Naive thymus-derived CD4-positive, alpha-beta T cell (primary cell): ENCODE data around the gene OR7G1. TPM values are rescaled to one million over a fixed set of nuclear protein-coding genes. Genes with fewer than 3 reads are reported as not detected.
"Not testable (repeated sequence)": the region's sequence is repeated elsewhere in the genome, so short reads cannot be mapped to it uniquely, and the experiment has no call there.

Experiments used
- ATAC-seq: fragments of 150-1000 bp; cut with Tn5 transposase; 2 replicates; pipeline ENCODE4 v1.10.0; 2021; ENCODE audit warnings: mild to moderate bottlenecking, moderate library complexity
- CTCF ChIA-PET: fragments of 350-600 bp; sonication (Branson Sonifier 250); formaldehyde crosslinking; loops from one replicate; lab custom pipeline; 2021; ENCODE audit warnings: antibody characterized with exemption; lab: Charles Lee
- POLR2A ChIA-PET: fragments of 350-600 bp; sonication (Branson Sonifier 250); formaldehyde crosslinking; loops from one replicate; lab custom pipeline; 2021; ENCODE audit warnings: antibody characterized with exemption, inconsistent platforms; lab: Charles Lee
- DNase-seq, 9 donors: peaks; one replicate each; pipeline versions ENCODE4 v3.0.0 to v3.0.0-alpha.2; 2020 to 2022; ENCODE audit warnings: mixed read lengths in 1 of 9
- H3K27ac ChIP-seq: one replicate; pipeline ENCODE4 v1.7.0; 2013; ENCODE audit warnings: mild to moderate bottlenecking, low read depth, low read length, moderate library complexity
- H3K27me3 ChIP-seq, 2 donors: one replicate each; pipeline ENCODE4 v1.7.0; 2013; ENCODE audit warnings: low read length in 2 of 2, mild to moderate bottlenecking in 2 of 2, moderate library complexity in 2 of 2; ENCODE audit not compliant: control insufficient read depth in 2 of 2, insufficient read depth in 2 of 2
- H3K36me3 ChIP-seq, 3 experiments: 1 replicate in 2 of 3; 2 replicates in 1 of 3; pipeline ENCODE4 v1.7.0; 2013; ENCODE audit warnings: low read length in 3 of 3, mild to moderate bottlenecking in 3 of 3, moderate library complexity in 1 of 3; ENCODE audit not compliant: insufficient read depth in 3 of 3, control insufficient read depth in 2 of 3
- H3K4me1 ChIP-seq, 2 donors: one replicate each; pipeline ENCODE4 v1.7.0; 2013; ENCODE audit warnings: low read length in 2 of 2, mild to moderate bottlenecking in 2 of 2, moderate library complexity in 1 of 2; ENCODE audit not compliant: control insufficient read depth in 2 of 2, insufficient read depth in 2 of 2
- H3K4me3 ChIP-seq: 2 replicates; pipeline ENCODE4 v1.7.0; 2013; ENCODE audit warnings: mild to moderate bottlenecking, low read length
- H3K9me3 ChIP-seq, 3 experiments: 1 replicate in 2 of 3; 2 replicates in 1 of 3; pipeline ENCODE4 v1.7.0; 2013; ENCODE audit warnings: low read length in 3 of 3; ENCODE audit not compliant: control insufficient read depth in 2 of 3
- H3K27ac Mint-ChIP-seq, 9 donors: one replicate each; pipeline ENCODE4 v1.8.0; 2020 to 2022; ENCODE audit warnings: mixed read lengths in 9 of 9, mild to moderate bottlenecking in 8 of 9, moderate library complexity in 5 of 9, inconsistent platforms in 2 of 9
- H3K27me3 Mint-ChIP-seq, 5 donors: one replicate each; pipeline ENCODE4 v1.8.0; 2021 to 2022; ENCODE audit warnings: mixed read lengths in 5 of 5, mild to moderate bottlenecking in 1 of 5
- H3K36me3 Mint-ChIP-seq, 5 donors: one replicate each; pipeline ENCODE4 v1.8.0; 2020 to 2022; ENCODE audit warnings: mixed read lengths in 5 of 5, mild to moderate bottlenecking in 3 of 5, inconsistent platforms in 1 of 5
- H3K4me1 Mint-ChIP-seq, 7 donors: one replicate each; pipeline ENCODE4 v1.8.0; 2020 to 2022; ENCODE audit warnings: mixed read lengths in 7 of 7, mild to moderate bottlenecking in 3 of 7, inconsistent platforms in 1 of 7
- H3K4me3 Mint-ChIP-seq, 10 donors: one replicate each; pipeline ENCODE4 v1.8.0; 2020 to 2022; ENCODE audit warnings: mild to moderate bottlenecking in 10 of 10, mixed read lengths in 10 of 10, moderate library complexity in 6 of 10, inconsistent platforms in 2 of 10
- H3K9me3 Mint-ChIP-seq, 11 donors: one replicate each; pipeline ENCODE4 v1.8.0; 2020 to 2022; ENCODE audit warnings: mixed read lengths in 11 of 11, mild to moderate bottlenecking in 4 of 11, inconsistent platforms in 1 of 11, moderate library complexity in 1 of 11
- intact Hi-C, 2 donors: fragments of 100-400 bp; cut with micrococcal nuclease; formaldehyde crosslinking; loops; one replicate each; pipeline ENCODE4 v1.15.1; 2023
- polyA plus RNA-seq, 2 donors: library from polyadenylated mRNA; unstranded; fragments of 300-500 nt; fragmentation: Illumina TruSeq; gene quantifications; one replicate each; pipeline ENCODE4 v1.2.3, GENCODE V29; 2021
- total RNA-seq, 6 experiments: library from RNA in 5 of 6; stranded (reverse) in 5 of 6; gene quantifications; 1 replicate in 5 of 6; 2 replicates in 1 of 6; pipeline ENCODE4 v1.2.3 and lab custom pipeline; 2021 to 2026

Gene OR7G1
- total and polyA plus RNA-seq, 7 experiments from 2014 or later: not detected

DNA sequence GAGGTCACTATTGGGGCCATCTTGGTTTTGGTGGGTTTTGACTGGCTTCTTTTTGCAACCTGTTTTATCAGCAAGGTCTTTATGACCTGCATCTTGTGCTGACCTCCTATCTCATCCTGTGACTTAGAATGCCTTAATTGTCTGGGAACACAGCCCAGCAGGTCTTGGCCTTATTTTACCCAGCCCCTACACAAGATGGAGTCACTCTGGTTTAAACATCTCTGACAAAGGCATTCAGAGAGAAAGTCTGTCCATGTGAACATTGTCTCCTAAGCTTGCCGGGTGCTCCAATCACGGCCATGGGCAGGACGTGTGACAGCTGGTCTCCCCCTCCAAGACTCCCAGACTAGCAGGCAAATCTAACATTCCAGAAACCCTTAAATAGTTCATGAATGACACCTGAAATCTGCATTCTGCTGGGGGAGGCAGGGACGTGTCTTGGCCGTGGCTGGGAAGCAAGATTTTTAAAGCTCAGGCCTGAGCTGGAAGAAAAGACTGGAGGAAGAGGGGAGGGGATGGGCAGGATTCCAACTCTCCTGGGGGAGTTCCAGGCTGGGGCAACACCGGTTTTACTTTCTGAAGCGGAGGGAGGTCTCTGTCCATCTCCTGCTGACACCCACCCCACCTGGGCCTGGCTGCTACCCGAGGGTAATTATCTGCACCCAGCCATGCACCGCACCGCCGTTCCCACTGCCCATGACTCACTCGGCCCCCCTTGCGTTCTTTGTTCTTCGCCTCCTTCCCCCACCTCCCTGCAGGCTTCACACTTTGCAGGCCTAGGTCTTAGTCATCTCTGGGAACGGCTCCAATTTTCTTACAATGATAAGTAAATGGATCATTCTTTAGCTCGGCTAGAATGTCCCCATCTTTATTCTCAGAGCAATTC, 40.3 kb downstream of the OR7G1 start:
- Histone ChIP-seq H3K36me3 (no peaks in the 10 kb centered on the region), H3K9me3 (no peaks in the 10 kb centered on the region), H3K27me3 (no peaks in the 10 kb centered on the region), H3K27ac (no peak overlapping the region), H3K4me3 (no peak overlapping the region), H3K4me1 (no peaks in the 10 kb centered on the region)
- ChIA-PET CTCF (no interaction called here), POLR2A (no interaction called here)
- H3K4me1 Mint-ChIP-seq: peaks cover 0 to 6% (median 0%) of the 10 kb centered on the region in 7 donors
- DNase-seq (no peak), ATAC-seq (no peak)
- no peaks in the 10 kb centered on the region for H3K9me3 Mint-ChIP-seq
- H3K27me3 Mint-ChIP-seq: no peaks in the 10 kb centered on the region
- intact Hi-C loops: no loop called here
- H3K36me3 Mint-ChIP-seq: no peaks in the 10 kb centered on the region
- H3K27ac Mint-ChIP-seq: no peak overlapping the region
- H3K4me3 Mint-ChIP-seq: no peak overlapping the region

DNA sequence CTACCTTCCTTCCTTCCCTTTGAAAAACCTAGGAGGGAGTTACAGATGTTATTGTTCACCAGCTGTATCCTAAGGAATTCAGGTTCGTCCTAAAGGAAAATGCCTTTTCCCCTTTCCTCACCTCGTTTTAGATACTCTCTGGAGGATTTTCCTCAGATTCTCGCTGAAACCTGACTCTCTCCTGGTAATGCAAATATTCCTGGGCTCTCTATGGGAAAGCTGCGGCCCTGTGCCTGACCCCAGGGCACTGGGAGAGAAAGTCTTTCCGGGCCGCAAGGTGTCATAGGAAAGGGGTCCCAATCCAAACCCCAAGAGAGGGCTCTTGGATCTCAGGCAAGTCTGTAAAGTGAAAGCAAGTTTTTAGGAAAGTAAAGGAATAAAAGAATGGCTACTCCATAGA, 41.8 kb downstream of the OR7G1 start:
- Mint-ChIP-seq H3K27me3 (no peaks in the 10 kb centered on the region), H3K36me3 (no peaks in the 10 kb centered on the region), H3K4me3 (no peak overlapping the region), H3K4me1 (no peaks in the 10 kb centered on the region), H3K27ac (no peak overlapping the region), H3K9me3 (no peaks in the 10 kb centered on the region)
- intact Hi-C loops: no loop called here
- Histone ChIP-seq H3K27ac (no peak overlapping the region), H3K27me3 (no peaks in the 10 kb centered on the region), H3K36me3 (no peaks in the 10 kb centered on the region), H3K4me1 (no peaks in the 10 kb centered on the region), H3K4me3 (no peak overlapping the region), H3K9me3 (no peaks in the 10 kb centered on the region)
- ATAC-seq (no peak), DNase-seq (no peak)
- CTCF ChIA-PET: no interaction called here
- POLR2A ChIA-PET: no interaction called here

- H3K27ac Mint-ChIP-seq, H3K4me1 ChIP-seq, H3K27ac ChIP-seq, H3K36me3 Mint-ChIP-seq, H3K4me1 Mint-ChIP-seq, H3K27me3 Mint-ChIP-seq, intact Hi-C loops, H3K4me3 Mint-ChIP-seq, H3K4me3 ChIP-seq, DNase-seq, CTCF ChIA-PET, H3K9me3 Mint-ChIP-seq, H3K36me3 ChIP-seq, ATAC-seq, H3K9me3 ChIP-seq, H3K27me3 ChIP-seq: not testable (repeated sequence)
- POLR2A ChIA-PET: interaction anchor here (0.6 kb wide), 1 partner anchor 557 kb away, joined by 3 read pairs; no protein-coding TSS in a partner anchor
Measured at GRCh38 chr19:9071720-9072119, 43.8 kb downstream of the OR7G1 start.

GRCh38 chr19:9070066-9070465, 45.5 kb downstream of the OR7G1 start:
- intact Hi-C loops: no loop called here

GRCh38 chr19:9065457-9066014, 50.0 kb downstream of the OR7G1 start:
- ChIA-PET POLR2A (no interaction called here), CTCF (no interaction called here)
- no peak for DNase-seq
- no peak overlapping the region for H3K27ac Mint-ChIP-seq
- Histone ChIP-seq H3K27ac (no peak overlapping the region), H3K36me3 (no peaks in the 10 kb centered on the region), H3K4me1 (no peaks in the 10 kb centered on the region), H3K27me3 (no peaks in the 10 kb centered on the region), H3K4me3 (no peak overlapping the region), H3K9me3 (no peaks in the 10 kb centered on the region)
- no peaks in the 10 kb centered on the region for H3K36me3 Mint-ChIP-seq
- no peak overlapping the region for H3K4me3 Mint-ChIP-seq
- H3K9me3 Mint-ChIP-seq: peaks cover 0 to 2% (median 0%) of the 10 kb centered on the region in 11 donors
- ATAC-seq: no peak
- intact Hi-C loops: no loop called here
- H3K27me3 Mint-ChIP-seq: no peaks in the 10 kb centered on the region
- peaks cover 0 to 2% (median 0%) of the 10 kb centered on the region in 7 donors for H3K4me1 Mint-ChIP-seq

More at GRCh38 chr19:9070066-9070465, 45.5 kb downstream of the OR7G1 start:
- Histone ChIP-seq H3K4me3 (no peak overlapping the region), H3K27me3 (no peaks in the 10 kb centered on the region), H3K4me1 (no peaks in the 10 kb centered on the region), H3K27ac (no peak overlapping the region), H3K36me3 (no peaks in the 10 kb centered on the region), H3K9me3 (no peaks in the 10 kb centered on the region)
- no peaks in the 10 kb centered on the region for H3K36me3 Mint-ChIP-seq
- H3K4me3 Mint-ChIP-seq: no peak overlapping the region
- no peak overlapping the region for H3K27ac Mint-ChIP-seq
- H3K9me3 Mint-ChIP-seq: no peaks in the 10 kb centered on the region
- DNase-seq: no peak
- CTCF ChIA-PET: interaction anchor here (0.6 kb wide), 1 partner anchor 428 kb away, joined by 3 read pairs; no protein-coding TSS in a partner anchor
- no peak for ATAC-seq
- POLR2A ChIA-PET: interaction anchor here (0.6 kb wide), 1 partner anchor 206 kb away, joined by 3 read pairs; no protein-coding TSS in a partner anchor
- no peaks in the 10 kb centered on the region for H3K4me1 Mint-ChIP-seq
- H3K27me3 Mint-ChIP-seq: no peaks in the 10 kb centered on the region

Other genes with a start within 250 kb of the OR7G1 start
- gene MUC16, start 105.4 kb downstream of the OR7G1 start, total RNA-seq: under 1 TPM in 2 of 5 experiments, not detected in 3; under 0.01 to 0.10 TPM
- gene MUC16, start 105.4 kb downstream of the OR7G1 start, polyA plus RNA-seq: not detected
- not detected for gene OR1M1, start 28.7 kb downstream of the OR7G1 start, total RNA-seq
- not detected for gene OR1M1, start 28.7 kb downstream of the OR7G1 start, polyA plus RNA-seq
- gene OR7G2, start 8.3 kb downstream of the OR7G1 start, total RNA-seq: not detected
- gene OR7G2, start 8.3 kb downstream of the OR7G1 start, polyA plus RNA-seq: not detected
- gene OR7G3, start 11.2 kb upstream of the OR7G1 start, total RNA-seq: not detected
- gene OR7G3, start 11.2 kb upstream of the OR7G1 start, polyA plus RNA-seq: not detected
- gene ZNF317, start 24.6 kb upstream of the OR7G1 start, total RNA-seq: 10 to 100 TPM; 39.4 to 75.5 (median 54.5) TPM
- gene ZNF317, start 24.6 kb upstream of the OR7G1 start, polyA plus RNA-seq: 10 to 100 TPM; 33.3 to 38.4 TPM
- under 1 TPM in 1 of 5 experiments, not detected in 4; 0.82 TPM for gene OR7D2, start 63.2 kb upstream of the OR7G1 start, total RNA-seq
- gene OR7D2, start 63.2 kb upstream of the OR7G1 start, polyA plus RNA-seq: not detected
- gene OR7D4, start 103.8 kb upstream of the OR7G1 start, total RNA-seq: not detected
- gene OR7D4, start 103.8 kb upstream of the OR7G1 start, polyA plus RNA-seq: not detected
- not detected for gene OR7E24, start 135.2 kb upstream of the OR7G1 start, total RNA-seq
- not detected for gene OR7E24, start 135.2 kb upstream of the OR7G1 start, polyA plus RNA-seq
- gene ZNF699, start 194.1 kb upstream of the OR7G1 start, total RNA-seq: 10 to 100 TPM in 4 of 5 experiments, 1 to 10 TPM in 1; 9.1 to 19.1 (median 15.5) TPM
- gene ZNF699, start 194.1 kb upstream of the OR7G1 start, polyA plus RNA-seq: 10 to 100 TPM in 1 of 2 donors, 1 to 10 TPM in 1; 9.8 to 28.5 TPM
- 10 to 100 TPM in 4 of 5 experiments, 1 to 10 TPM in 1; 9.1 to 58.2 (median 16.5) TPM for gene ZNF559, start 208.4 kb upstream of the OR7G1 start, total RNA-seq
- gene ZNF559, start 208.4 kb upstream of the OR7G1 start, polyA plus RNA-seq: 10 to 100 TPM; 52.2 to 56.2 TPM
- 1 to 10 TPM in 3 of 5 experiments, under 1 TPM in 2; 0.21 to 4.3 (median 1.1) TPM for gene ZNF177, start 247.2 kb upstream of the OR7G1 start, total RNA-seq
- gene ZNF177, start 247.2 kb upstream of the OR7G1 start, polyA plus RNA-seq: 1 to 10 TPM in 1 of 2 donors, under 1 TPM in 1; 0.73 to 1.2 TPM